Measurements from ENCODE around the gene MKX.

GRCh38 chr10:27658788-27659187 lies 86.8 kb downstream of the MKX start:
- TF ChIP-seq SUZ12 (IDR thresholded peaks at IDR 0.05; ENCODE audit: extremely low read depth, insufficient read depth, insufficient read length) (no peak), YY1 (IDR thresholded peaks at IDR 0.05; ENCODE audit: insufficient read depth, insufficient read length) (no peak)

Data from NT2/D1 (cell line).